IMR-90 (cell line): Measurements from ENCODE around the gene GMEB2.

Experiments
- CEBPB ChIP-seq: IDR thresholded peaks from 2 replicates; pipeline ENCODE4 v1.6.1; 2012; ENCODE audit warnings: low read depth, low read length, improper control_type of control experiment
- CTCF ChIP-seq: conservative IDR thresholded peaks from 2 replicates; pipeline ENCODE4 v1.5.1; 2012; ENCODE audit warnings: mild to moderate bottlenecking, low read depth, low read length, improper control_type of control experiment
- MXI1 ChIP-seq: IDR thresholded peaks from 2 replicates; pipeline ENCODE4 v1.6.1; 2012; ENCODE audit warnings: low read depth, mild to moderate bottlenecking, low read length, moderate library complexity, borderline replicate concordance
- POLR2A ChIP-seq: IDR thresholded peaks from 2 replicates; pipeline ENCODE4 v1.6.1; 2012; ENCODE audit warnings: mild to moderate bottlenecking, low read depth, low read length
- RAD21 ChIP-seq: IDR thresholded peaks from 2 replicates; pipeline ENCODE4 v1.6.1; 2012; ENCODE audit warnings: low read length, improper control_type of control experiment
- RCOR1 ChIP-seq: IDR thresholded peaks from 2 replicates; pipeline ENCODE4 v1.6.1; 2012; ENCODE audit warnings: mild to moderate bottlenecking, low read length, improper control_type of control experiment; ENCODE audit not compliant: insufficient replicate concordance
- USF2 ChIP-seq: fragments of 150-350 bp; IDR thresholded peaks from 2 replicates; pipeline ENCODE4 v1.6.1; 2017; ENCODE audit warnings: mild to moderate bottlenecking, antibody characterized with exemption, low read length, low read depth

- TF ChIP-seq POLR2A (no peak), RCOR1 (no peak), CTCF (peak; percentile 46), CEBPB (no peak), RAD21 (peak; percentile 60), MXI1 (no peak), USF2 (no peak)
Measured at GRCh38 chr20:63580796-63581461, 46.0 kb downstream of the GMEB2 start.
